CD4-positive, alpha-beta T cell treated with Interferon gamma for 1 hour (primary cell): ENCODE results near the gene ZNF182.
"Not testable (repeated sequence)": the region's sequence is repeated elsewhere in the genome, so short reads cannot be mapped to it uniquely, and the experiment has no call there.

Experiments
- DNase-seq: peaks from one replicate; pipeline ENCODE4 v3.0.0-alpha.2; 2020

Gene ZNF182

GRCh38 chrX:48003758-48004457 lies at the start of gene ZNF182:
ZNF182 (minus strand) TSS chrX:48003989; CDS start chrX:48002609, 1,380 bp downstream.
- DNase-seq: peak; percentile 96

GRCh38 chrX:48046846-48047245 lies 43.1 kb upstream of the ZNF182 start:
- no peak for DNase-seq

GRCh38 chrX:48045410-48046311 lies 41.9 kb upstream of the ZNF182 start:
- DNase-seq: no peak

- DNase-seq: no peak
These were observed 39.3 kb upstream of the ZNF182 start for GRCh38 chrX:48043056-48043455.

GRCh38 chrX:48035891-48036290 lies 32.1 kb upstream of the ZNF182 start:
- DNase-seq: no peak

- DNase-seq: not testable (repeated sequence)
These were observed 26.9 kb upstream of the ZNF182 start for GRCh38 chrX:48030641-48031173.

- no peak for DNase-seq
These were observed 26.4 kb upstream of the ZNF182 start for GRCh38 chrX:48030237-48030636.

GRCh38 chrX:48028091-48028490 lies 24.3 kb upstream of the ZNF182 start:
- DNase-seq: no peak

GRCh38 chrX:48027545-48027944 lies 23.8 kb upstream of the ZNF182 start:
- not testable (repeated sequence) for DNase-seq

GRCh38 chrX:48025561-48025960 lies 21.8 kb upstream of the ZNF182 start:
- DNase-seq: peak; percentile 28

- DNase-seq: no peak
These were observed 18.9 kb upstream of the ZNF182 start for GRCh38 chrX:48022738-48023137.

- DNase-seq: no peak
These were observed 18.3 kb upstream of the ZNF182 start for GRCh38 chrX:48022100-48022499.

- peak; percentile 71 for DNase-seq
These were observed 17.5 kb upstream of the ZNF182 start for GRCh38 chrX:48021026-48021900.

GRCh38 chrX:48020472-48020871 lies 16.7 kb upstream of the ZNF182 start:
- not testable (repeated sequence) for DNase-seq

- DNase-seq: not testable (repeated sequence)
These were observed 16.1 kb upstream of the ZNF182 start for GRCh38 chrX:48019892-48020291.

GRCh38 chrX:48016583-48017310 lies 13.0 kb upstream of the ZNF182 start:
- DNase-seq: not testable (repeated sequence)

- not testable (repeated sequence) for DNase-seq
These were observed 5.7 kb upstream of the ZNF182 start for GRCh38 chrX:48009445-48009960.

GRCh38 chrX:48006688-48007087 lies 2.9 kb upstream of the ZNF182 start, which contains the start of gene SPACA5:
SPACA5 (plus strand) TSS chrX:48006988; CDS start chrX:48007803, 815 bp downstream.
- not testable (repeated sequence) for DNase-seq

GRCh38 chrX:48003367-48003757 lies 427 bp downstream of the ZNF182 start:
- DNase-seq: peak; percentile 14

GRCh38 chrX:48002929-48003328 lies 860 bp downstream of the ZNF182 start:
- DNase-seq: no peak

GRCh38 chrX:48002319-48002718 lies 1.5 kb downstream of the ZNF182 start:
- no peak for DNase-seq

GRCh38 chrX:48001260-48001659 lies 2.5 kb downstream of the ZNF182 start:
- no peak for DNase-seq
